ENCODE results near the gene USF2.

USF2 gene

DNA sequence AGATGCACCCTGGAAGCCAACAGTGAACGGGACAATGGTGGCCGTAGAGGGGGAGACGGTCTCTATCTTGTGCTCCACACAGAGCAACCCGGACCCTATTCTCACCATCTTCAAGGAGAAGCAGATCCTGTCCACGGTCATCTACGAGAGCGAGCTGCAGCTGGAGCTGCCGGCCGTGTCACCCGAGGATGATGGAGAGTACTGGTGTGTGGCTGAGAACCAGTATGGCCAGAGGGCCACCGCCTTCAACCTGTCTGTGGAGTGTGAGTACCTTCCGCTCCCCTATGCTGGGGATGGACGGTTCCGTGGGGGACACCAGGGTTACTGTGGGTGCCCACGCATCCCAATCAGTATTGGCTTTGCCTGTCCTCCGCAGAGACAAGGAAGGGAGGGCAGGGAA, 33.7 kb downstream of the USF2 start:
- no peak overlapping the region for H3K27ac Mint-ChIP-seq
- no peak overlapping the region for H3K4me3 Mint-ChIP-seq
- no peak for DNase-seq
- H3K4me1 Mint-ChIP-seq = no peaks in the 10 kb centered on the region
- CTCF ChIA-PET = no interaction called here
- H3K36me3 Mint-ChIP-seq = no peaks in the 10 kb centered on the region
- H3K27me3 Mint-ChIP-seq = peaks cover 11% of the 10 kb centered on the region
- no peaks in the 10 kb centered on the region for H3K9me3 Mint-ChIP-seq

DNA sequence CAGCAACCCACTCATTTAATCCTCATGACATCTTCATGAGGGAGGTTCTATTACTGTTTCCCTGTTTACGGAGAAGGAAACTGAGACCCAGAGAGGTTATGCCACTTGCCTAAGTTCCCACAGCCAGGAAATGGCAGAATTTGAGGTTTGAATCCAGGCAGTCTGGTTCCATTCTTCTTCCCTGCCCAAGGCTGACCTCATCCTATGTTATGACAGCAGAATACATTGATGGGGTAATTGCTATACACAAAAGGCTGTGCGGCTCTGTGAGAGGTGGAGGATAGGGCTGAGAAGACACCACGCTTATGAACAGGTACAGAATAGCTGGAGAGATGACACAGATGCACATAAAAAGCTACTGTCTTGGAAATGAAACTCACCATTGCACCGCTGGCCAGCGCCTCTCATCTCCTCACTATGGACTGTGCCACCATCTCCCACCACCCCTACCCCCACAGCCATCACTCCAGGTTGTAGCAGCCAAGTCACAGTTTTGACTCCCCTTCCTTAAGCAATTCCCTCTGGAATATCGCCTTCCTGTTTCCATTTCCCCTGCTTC, 34.7 kb downstream of the USF2 start:
- no peak for DNase-seq
- H3K4me1 Mint-ChIP-seq = no peaks in the 10 kb centered on the region
- no peaks in the 10 kb centered on the region for H3K9me3 Mint-ChIP-seq
- peaks cover 16% of the 10 kb centered on the region for H3K27me3 Mint-ChIP-seq
- no peaks in the 10 kb centered on the region for H3K36me3 Mint-ChIP-seq
- no peak overlapping the region for H3K4me3 Mint-ChIP-seq
- CTCF ChIA-PET = no interaction called here
- no peak overlapping the region for H3K27ac Mint-ChIP-seq

DNA sequence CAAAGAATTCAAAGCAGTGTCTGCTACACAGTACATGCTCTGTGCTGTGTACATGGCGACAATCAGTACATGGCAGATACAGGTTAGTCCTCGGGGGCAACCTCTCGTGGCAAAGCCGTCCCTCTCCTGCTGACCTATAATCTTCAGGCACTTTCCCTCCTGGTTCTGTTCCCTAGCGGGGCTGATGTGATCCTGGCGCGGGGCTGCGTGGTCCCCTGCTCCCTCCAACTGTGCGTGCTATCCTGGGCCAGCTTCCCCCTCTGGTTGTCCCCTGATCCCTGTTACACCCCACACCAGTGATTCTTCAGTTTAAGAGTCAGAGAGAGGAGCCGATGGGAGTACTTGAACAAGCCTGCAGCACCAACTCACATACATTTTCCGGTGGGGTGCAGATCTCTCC, 35.3 kb downstream of the USF2 start:
- Mint-ChIP-seq H3K36me3 (no peaks in the 10 kb centered on the region), H3K9me3 (no peaks in the 10 kb centered on the region), H3K4me3 (no peak overlapping the region), H3K4me1 (no peaks in the 10 kb centered on the region), H3K27ac (no peak overlapping the region), H3K27me3 (peaks cover 16% of the 10 kb centered on the region)
- CTCF ChIA-PET = no interaction called here
- no peak for DNase-seq

DNA sequence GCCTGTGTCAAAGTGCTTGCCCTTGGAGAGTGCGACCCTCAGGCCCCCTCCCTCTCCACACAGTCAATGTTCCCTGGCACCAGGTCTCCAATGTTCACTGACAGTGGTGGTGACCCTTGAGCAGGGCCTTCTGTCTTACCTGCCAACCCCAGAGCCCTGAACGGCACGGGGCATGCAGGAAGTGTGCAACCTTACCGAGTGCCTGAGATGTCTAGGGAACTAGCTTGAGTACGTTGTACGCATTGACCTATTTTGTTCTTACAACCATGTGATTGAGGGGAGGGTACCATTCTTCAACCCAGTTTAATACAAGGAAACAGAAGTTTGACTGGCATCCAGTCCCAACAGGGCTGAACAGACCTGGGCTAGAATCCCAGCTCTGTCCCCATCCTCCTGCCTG, 36.4 kb downstream of the USF2 start:
- Mint-ChIP-seq H3K36me3 (no peaks in the 10 kb centered on the region), H3K27me3 (peaks cover 20% of the 10 kb centered on the region), H3K4me3 (no peak overlapping the region), H3K4me1 (peaks cover under 1% of the 10 kb centered on the region), H3K27ac (no peak overlapping the region), H3K9me3 (no peaks in the 10 kb centered on the region)
- CTCF ChIA-PET = interaction anchor here (1.4 kb wide), 1 partner anchor 48 kb away, joined by 3 read pairs; no protein-coding TSS in a partner anchor
- no peak for DNase-seq

DNA sequence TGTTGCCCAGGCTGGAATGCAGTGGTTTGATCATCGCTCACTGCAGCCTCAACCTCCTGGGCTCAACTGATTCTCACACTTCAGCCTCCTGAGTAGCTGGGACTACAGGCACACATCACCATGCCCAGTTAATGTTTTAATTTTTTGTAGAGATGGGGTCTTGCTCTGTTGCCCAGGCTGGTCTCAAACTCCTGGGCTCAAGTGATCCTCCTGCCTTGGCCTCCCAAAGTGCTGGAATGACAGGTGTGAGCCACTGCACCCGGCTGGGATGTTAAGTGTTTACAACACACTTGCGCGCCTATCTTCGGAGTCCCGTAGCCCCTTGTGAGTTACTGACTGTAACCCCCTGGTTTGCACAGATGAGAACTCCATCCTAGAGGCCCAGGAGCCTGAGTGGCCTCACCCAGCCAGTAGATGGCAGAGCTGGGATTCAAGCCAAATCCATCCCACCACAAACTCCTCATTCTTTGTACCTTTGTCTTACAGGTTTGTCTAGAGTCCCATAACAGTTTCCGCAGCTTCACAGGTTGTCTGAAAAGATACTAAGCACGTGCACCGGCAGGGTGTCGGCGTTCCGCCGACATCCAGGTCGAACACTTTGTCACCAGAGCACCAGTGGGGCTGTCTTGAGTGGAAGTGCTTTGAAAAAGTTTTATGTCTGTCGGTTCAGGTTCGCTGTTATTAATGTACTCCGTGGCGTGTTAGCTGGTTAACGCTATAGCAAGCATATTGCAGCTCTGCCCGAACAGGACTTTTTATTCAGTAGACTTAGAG, 37.9 kb downstream of the USF2 start:
- CTCF ChIA-PET = interaction anchor here (0.8 kb wide), 1 partner anchor 14 kb away, joined by 3 read pairs; no protein-coding TSS in a partner anchor
- Mint-ChIP-seq H3K36me3 (no peaks in the 10 kb centered on the region), H3K4me1 (peaks cover 4% of the 10 kb centered on the region), H3K9me3 (no peaks in the 10 kb centered on the region), H3K27me3 (peaks cover 31% of the 10 kb centered on the region), H3K4me3 (no peak overlapping the region), H3K27ac (no peak overlapping the region)
- peak; percentile 28 for DNase-seq

DNA sequence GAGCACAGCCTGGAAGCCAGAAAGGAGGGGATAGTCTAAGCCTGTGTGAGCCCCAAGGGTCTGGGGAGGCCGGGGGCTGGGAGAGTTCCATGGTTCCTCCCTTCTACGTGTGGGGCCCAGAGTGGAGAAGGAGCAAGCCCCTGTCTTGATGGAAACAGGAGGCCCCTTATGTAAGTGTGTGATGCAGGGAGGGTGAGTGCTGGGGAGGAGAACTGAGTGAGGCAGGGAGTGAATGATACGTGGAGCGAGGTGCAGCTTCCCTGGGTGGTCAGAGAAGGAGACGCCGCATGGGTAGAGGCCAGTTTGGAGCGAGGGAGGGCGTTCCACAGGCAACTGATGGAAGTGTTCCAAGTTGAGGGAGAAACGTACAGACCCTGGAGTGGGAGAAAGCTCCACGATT, 39.2 kb downstream of the USF2 start:
- peaks cover 34% of the 10 kb centered on the region for H3K27me3 Mint-ChIP-seq
- DNase-seq = no peak
- CTCF ChIA-PET = interaction anchor here (0.7 kb wide), 1 partner anchor 39 kb away, joined by 3 read pairs; no protein-coding TSS in a partner anchor
- no peak overlapping the region for H3K4me3 Mint-ChIP-seq
- no peaks in the 10 kb centered on the region for H3K36me3 Mint-ChIP-seq
- no peak overlapping the region for H3K27ac Mint-ChIP-seq
- no peaks in the 10 kb centered on the region for H3K9me3 Mint-ChIP-seq
- H3K4me1 Mint-ChIP-seq = peaks cover 4% of the 10 kb centered on the region

DNA sequence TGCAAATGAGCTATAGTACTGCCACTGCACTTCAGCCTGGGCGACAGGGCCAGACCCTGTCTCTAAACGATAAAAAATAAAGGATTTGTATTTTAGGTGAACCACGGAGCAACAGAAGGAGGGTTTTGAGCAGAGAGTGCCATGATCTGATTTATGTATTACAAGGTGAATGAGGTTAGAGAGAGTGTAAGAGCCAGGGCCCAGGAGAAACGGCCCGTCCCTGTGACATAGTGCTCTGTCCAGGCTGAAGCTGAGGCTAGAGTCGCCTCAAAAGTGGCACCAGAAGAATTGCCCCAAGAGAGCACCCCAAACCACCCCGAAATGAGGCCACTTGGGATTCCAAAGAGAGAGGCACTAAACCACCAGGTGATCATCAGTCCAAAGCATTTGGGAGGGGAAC, 40.1 kb downstream of the USF2 start:
- DNase-seq = no peak
- Mint-ChIP-seq H3K4me3 (no peak overlapping the region), H3K27ac (no peak overlapping the region), H3K36me3 (no peaks in the 10 kb centered on the region), H3K27me3 (peaks cover 41% of the 10 kb centered on the region), H3K4me1 (peaks cover 4% of the 10 kb centered on the region), H3K9me3 (no peaks in the 10 kb centered on the region)
- CTCF ChIA-PET = no interaction called here

DNA sequence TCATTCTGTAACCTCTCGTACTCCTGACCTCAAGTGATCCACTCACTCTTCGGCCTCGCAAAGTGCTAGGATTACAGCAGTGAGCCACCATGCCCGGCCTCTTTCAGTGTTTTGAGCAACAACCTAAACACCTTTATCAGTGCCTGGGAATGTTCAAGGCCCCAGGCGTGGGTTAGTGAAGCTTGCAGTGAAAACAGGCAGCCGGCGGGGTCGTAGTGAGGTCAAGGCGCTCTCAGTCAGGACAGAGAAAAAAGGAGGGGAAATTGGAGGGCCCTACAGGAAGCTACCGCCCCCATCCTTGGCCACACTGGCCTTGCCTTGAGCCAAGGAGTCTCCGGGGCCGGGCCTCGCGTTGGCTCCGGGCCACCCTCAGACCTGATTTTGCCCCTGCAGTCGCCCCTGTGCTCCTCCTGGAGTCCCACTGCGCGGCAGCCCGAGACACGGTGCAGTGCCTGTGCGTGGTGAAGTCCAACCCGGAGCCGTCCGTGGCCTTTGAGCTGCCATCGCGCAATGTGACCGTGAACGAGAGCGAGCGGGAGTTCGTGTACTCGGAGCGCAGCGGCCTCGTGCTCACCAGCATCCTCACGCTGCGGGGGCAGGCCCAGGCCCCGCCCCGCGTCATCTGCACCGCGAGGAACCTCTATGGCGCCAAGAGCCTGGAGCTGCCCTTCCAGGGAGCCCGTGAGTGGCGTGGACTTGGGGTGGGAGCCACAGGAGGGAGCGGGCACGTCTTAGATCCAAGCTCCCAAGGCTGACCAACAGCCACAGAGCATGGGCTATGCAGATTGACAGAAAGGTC, 40.9 kb downstream of the USF2 start:
- CTCF ChIA-PET = no interaction called here
- no peaks in the 10 kb centered on the region for H3K36me3 Mint-ChIP-seq
- no peak overlapping the region for H3K27ac Mint-ChIP-seq
- no peaks in the 10 kb centered on the region for H3K9me3 Mint-ChIP-seq
- peaks cover 4% of the 10 kb centered on the region for H3K4me1 Mint-ChIP-seq
- H3K27me3 Mint-ChIP-seq = peaks cover 47% of the 10 kb centered on the region
- no peak overlapping the region for H3K4me3 Mint-ChIP-seq
- no peak for DNase-seq

DNA sequence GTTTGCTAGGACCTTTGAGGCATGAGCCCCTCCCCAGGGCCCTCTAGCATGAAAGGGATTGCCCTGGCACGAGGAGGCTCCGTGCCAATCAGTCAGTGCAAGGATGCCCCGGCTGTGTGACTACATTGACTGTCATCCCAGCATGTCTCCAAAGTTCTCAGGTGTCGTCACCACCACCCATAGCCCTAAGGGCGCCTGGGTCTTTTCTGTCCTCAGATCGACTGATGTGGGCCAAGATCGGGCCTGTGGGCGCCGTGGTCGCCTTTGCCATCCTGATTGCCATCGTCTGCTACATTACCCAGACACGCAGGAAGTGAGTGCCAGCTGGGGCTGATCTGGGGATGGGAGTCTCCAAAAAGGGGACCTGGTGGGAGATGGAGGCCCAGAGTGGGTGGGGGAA, 41.6 kb downstream of the USF2 start:
- peaks cover 4% of the 10 kb centered on the region for H3K4me1 Mint-ChIP-seq

DNA sequence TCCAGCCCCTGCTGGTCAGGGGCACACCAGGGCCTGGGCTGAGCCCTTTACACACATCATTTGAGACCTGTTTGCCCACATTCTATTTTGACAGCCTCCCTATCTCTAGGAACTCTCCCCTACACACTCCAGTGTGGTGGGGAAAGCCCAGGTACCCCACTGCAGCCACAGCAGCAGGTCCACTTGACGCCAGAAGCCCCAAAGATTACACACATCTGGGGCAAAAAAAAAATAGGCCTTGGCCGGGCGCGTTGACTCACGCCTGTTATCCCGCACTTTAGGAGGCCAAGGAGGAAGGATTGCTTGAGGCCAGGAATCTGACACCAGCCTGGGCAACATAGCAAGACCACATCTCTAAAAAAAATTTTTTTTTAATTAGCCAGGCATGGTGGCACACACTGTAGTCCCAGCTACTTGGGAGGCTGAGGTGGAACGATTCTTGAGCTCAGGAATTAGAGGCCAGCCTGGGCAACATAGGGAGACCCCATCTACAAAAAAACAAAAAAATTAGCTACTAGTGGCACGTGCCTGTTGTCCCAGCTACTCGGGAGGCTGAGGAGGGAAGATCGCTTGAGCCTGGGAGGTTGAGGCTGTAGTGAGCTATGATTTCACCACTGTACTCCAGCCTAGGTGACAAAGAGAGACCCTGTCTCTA, 42.2 kb downstream of the USF2 start:
- H3K27me3 Mint-ChIP-seq = peaks cover 47% of the 10 kb centered on the region
- no peaks in the 10 kb centered on the region for H3K36me3 Mint-ChIP-seq
- H3K4me3 Mint-ChIP-seq = no peak overlapping the region
- CTCF ChIA-PET = interaction anchor here (0.9 kb wide), 1 partner anchor 184 kb away, joined by 3 read pairs; no protein-coding TSS in a partner anchor
- no peaks in the 10 kb centered on the region for H3K9me3 Mint-ChIP-seq
- peaks cover 4% of the 10 kb centered on the region for H3K4me1 Mint-ChIP-seq
- H3K27ac Mint-ChIP-seq = peak overlapping the region; percentile 65
- DNase-seq = no peak

More for the DNA sequence above, 41.6 kb downstream of the USF2 start:
- peak; percentile 27 for DNase-seq
- H3K27ac Mint-ChIP-seq = peak overlapping the region; percentile 65
- no peaks in the 10 kb centered on the region for H3K9me3 Mint-ChIP-seq
- H3K36me3 Mint-ChIP-seq = no peaks in the 10 kb centered on the region
- peaks cover 43% of the 10 kb centered on the region for H3K27me3 Mint-ChIP-seq
- CTCF ChIA-PET = interaction anchor here (0.9 kb wide), 1 partner anchor 185 kb away, joined by 3 read pairs; no protein-coding TSS in a partner anchor
- H3K4me3 Mint-ChIP-seq = no peak overlapping the region

DNA sequence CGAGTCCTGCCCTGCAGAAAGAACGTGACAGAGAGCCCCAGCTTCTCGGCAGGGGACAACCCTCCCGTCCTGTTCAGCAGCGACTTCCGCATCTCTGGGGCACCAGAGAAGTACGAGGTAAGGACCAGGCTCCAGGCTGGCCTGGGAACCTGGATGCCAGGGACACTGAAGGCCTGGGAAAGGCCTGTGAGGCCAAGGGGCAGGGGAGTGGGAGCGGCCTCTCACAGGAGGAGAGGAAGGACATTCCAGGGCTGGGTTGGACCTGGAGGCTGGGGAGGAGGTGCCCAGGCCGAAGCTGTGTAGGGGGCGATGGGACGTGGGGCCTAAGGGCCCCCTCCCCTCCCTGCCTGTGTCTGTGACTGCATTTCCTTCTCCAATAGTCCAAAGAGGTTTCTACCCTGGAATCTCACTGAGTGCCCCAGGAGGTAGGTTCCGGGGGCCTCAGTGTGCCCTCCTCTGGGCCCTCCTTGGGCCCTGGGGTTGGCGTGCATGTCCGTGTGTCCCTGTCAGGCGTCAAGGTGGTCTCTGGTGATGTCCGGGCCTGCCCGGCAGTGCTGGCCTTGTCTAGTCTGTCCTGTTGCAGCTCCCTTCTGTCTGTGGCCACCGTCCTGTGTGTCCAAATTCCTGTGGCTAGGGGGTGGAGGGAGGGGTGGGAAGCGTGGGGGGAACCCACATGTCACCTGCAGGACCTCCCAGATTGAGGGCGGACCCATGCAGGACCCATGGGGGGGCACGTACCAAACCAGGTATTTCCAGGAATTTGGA, 43.3 kb downstream of the USF2 start:
- H3K4me1 Mint-ChIP-seq = peaks cover 4% of the 10 kb centered on the region
- peaks cover 47% of the 10 kb centered on the region for H3K27me3 Mint-ChIP-seq
- no peak overlapping the region for H3K27ac Mint-ChIP-seq
- CTCF ChIA-PET = no interaction called here
- H3K4me3 Mint-ChIP-seq = no peak overlapping the region
- no peaks in the 10 kb centered on the region for H3K9me3 Mint-ChIP-seq
- H3K36me3 Mint-ChIP-seq = no peaks in the 10 kb centered on the region
- DNase-seq = no peak

DNA sequence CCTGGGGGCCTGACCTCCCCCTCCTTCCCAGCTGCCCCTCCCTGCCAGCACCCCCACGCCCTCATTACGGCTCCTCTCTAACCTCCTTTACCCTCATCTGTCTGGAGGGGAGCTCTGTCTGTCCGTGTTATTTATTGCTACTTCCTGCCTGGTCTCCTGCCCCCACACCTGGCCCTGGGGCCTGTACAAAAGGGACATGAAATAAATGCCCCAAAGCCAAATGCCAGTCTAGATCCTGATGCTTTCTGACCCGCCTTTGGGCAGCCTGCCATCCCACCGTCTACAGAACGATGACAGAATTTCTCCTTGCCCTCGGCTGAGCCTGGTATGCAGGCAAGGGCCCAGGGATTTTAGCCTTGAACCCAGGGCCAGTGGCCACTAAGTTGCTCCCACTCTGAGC, 44.8 kb downstream of the USF2 start:
- Mint-ChIP-seq H3K36me3 (no peaks in the 10 kb centered on the region), H3K4me3 (no peak overlapping the region), H3K9me3 (no peaks in the 10 kb centered on the region), H3K27me3 (peaks cover 45% of the 10 kb centered on the region), H3K4me1 (peaks cover 7% of the 10 kb centered on the region), H3K27ac (no peak overlapping the region)
- CTCF ChIA-PET = no interaction called here
- DNase-seq = no peak

DNA sequence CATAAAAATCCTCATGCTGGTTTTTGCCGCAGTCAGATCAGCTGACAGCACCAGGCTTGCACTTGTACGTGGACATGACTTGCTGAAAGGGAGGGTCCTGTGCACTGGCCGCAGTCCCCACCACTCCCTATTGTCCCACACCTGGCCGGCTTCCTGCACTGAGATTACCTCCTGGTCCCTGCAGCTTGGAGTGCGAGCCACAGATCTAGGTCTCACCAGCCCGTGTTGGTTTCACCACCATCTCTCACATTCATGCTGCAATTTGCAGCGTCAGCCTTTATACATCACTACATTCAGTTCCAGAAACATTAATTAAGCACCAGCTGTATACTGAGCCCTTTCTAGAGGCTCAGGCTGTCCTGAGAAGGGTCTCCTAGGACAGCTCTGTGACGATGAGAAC, 45.3 kb downstream of the USF2 start:
- Mint-ChIP-seq H3K4me1 (peaks cover 11% of the 10 kb centered on the region), H3K36me3 (no peaks in the 10 kb centered on the region), H3K4me3 (no peak overlapping the region), H3K9me3 (no peaks in the 10 kb centered on the region), H3K27ac (no peak overlapping the region), H3K27me3 (peaks cover 49% of the 10 kb centered on the region)
- CTCF ChIA-PET = no interaction called here
- no peak for DNase-seq
